ENCODE results near the gene SLIT1. TPM values are rescaled to one million over a fixed set of nuclear protein-coding genes. Genes with fewer than 3 reads are reported as not detected.

SLIT1 gene
- total and polyA plus RNA-seq, 5 donors from 2014 or later, result 0.32 TPM; not detected in 4

Other genes starting within 250 kb of the SLIT1 start
- 12.9 TPM for gene ARHGAP19, start 106.7 kb upstream of the SLIT1 start, total RNA-seq
- 10 to 100 TPM in 1 of 4 donors, 1 to 10 TPM in 3; 4.4 to 11.1 (median 6.8) TPM for gene ARHGAP19, start 106.7 kb upstream of the SLIT1 start, polyA plus RNA-seq
- 28.2 TPM for gene FRAT1, start 133.3 kb upstream of the SLIT1 start, total RNA-seq
- 1 to 10 TPM; 5.6 to 8.9 (median 6.4) TPM for gene FRAT1, start 133.3 kb upstream of the SLIT1 start, polyA plus RNA-seq
- gene FRAT2, start 148.8 kb upstream of the SLIT1 start, total RNA-seq, result 28.0 TPM
- gene FRAT2, start 148.8 kb upstream of the SLIT1 start, polyA plus RNA-seq, result 10 to 100 TPM in 3 of 4 donors, 1 to 10 TPM in 1; 8.8 to 17.2 (median 10.9) TPM
- gene RRP12, start 215.4 kb upstream of the SLIT1 start, total RNA-seq, result 82.0 TPM
- 1 to 10 TPM; 5.1 to 9.1 (median 7.3) TPM for gene RRP12, start 215.4 kb upstream of the SLIT1 start, polyA plus RNA-seq
- gene PGAM1, start 240.2 kb upstream of the SLIT1 start, total RNA-seq, result 98.8 TPM
- 100 to 1,000 TPM; 253 to 375 (median 298) TPM for gene PGAM1, start 240.2 kb upstream of the SLIT1 start, polyA plus RNA-seq

Data from CD4-positive, CD25-positive, alpha-beta regulatory T cell (primary cell).